Peyer's patch (tissue), 4 donors: ENCODE results near the gene SLC6A7.
"Not testable (repeated sequence)": the region's sequence is repeated elsewhere in the genome, so short reads cannot be mapped to it uniquely, and the experiment has no call there.

Source experiments
- POLR2A ChIP-seq, 2 donors: fragments of 450-650 bp; IDR thresholded peaks; one replicate each; pipeline ENCODE4 v1.5.1; 2017; ENCODE audit warnings: antibody characterized with exemption in 2 of 2, mild to moderate bottlenecking in 2 of 2, moderate library complexity in 2 of 2
- TF ChIP-seq, protein P1 (sequence below), 6 experiments: fragments of 450-650 bp in 4 of 6; fragments of 200-600 bp in 2 of 6; sonication (generic) in 1 of 6; IDR thresholded peaks; one replicate each; pipeline ENCODE4 v1.5.1; 2017 to 2019; ENCODE audit warnings: antibody characterized with exemption in 6 of 6, mild to moderate bottlenecking in 3 of 6, moderate library complexity in 1 of 6

DNA sequence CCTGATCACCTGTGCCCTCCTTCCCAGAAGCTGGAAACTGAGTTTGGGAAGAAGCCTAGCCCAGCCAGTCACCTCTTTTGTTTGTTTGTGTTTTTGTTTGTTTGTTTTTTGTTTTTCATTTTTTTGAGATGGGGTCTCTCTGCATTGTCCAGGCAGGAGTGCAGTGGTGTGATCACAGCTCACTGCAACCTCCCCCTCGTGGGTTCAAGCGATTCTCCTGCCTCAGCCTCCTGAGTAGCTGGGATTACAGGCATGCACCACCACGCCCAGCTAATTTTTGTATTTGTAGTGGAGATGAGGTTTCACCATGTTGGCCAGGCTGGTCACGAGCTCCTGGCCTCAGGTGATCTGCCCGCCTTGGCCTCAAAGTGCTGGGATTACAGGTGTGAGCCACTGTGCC, 43.8 kb downstream of the SLC6A7 start:
- TF ChIP-seq POLR2A (IDR thresholded peaks at IDR 0.05), result not testable (repeated sequence)
- TF ChIP-seq, protein P1, sequence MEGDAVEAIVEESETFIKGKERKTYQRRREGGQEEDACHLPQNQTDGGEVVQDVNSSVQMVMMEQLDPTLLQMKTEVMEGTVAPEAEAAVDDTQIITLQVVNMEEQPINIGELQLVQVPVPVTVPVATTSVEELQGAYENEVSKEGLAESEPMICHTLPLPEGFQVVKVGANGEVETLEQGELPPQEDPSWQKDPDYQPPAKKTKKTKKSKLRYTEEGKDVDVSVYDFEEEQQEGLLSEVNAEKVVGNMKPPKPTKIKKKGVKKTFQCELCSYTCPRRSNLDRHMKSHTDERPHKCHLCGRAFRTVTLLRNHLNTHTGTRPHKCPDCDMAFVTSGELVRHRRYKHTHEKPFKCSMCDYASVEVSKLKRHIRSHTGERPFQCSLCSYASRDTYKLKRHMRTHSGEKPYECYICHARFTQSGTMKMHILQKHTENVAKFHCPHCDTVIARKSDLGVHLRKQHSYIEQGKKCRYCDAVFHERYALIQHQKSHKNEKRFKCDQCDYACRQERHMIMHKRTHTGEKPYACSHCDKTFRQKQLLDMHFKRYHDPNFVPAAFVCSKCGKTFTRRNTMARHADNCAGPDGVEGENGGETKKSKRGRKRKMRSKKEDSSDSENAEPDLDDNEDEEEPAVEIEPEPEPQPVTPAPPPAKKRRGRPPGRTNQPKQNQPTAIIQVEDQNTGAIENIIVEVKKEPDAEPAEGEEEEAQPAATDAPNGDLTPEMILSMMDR (IDR thresholded peaks at IDR 0.05), result not testable (repeated sequence)
